ENCODE results near the gene PITRM1. TPM values are rescaled to one million over a fixed set of nuclear protein-coding genes. Genes with fewer than 3 reads are reported as not detected.

The PITRM1 gene
- total RNA-seq, 1 experiment from 2014 or later, result 40.7 TPM

DNA sequence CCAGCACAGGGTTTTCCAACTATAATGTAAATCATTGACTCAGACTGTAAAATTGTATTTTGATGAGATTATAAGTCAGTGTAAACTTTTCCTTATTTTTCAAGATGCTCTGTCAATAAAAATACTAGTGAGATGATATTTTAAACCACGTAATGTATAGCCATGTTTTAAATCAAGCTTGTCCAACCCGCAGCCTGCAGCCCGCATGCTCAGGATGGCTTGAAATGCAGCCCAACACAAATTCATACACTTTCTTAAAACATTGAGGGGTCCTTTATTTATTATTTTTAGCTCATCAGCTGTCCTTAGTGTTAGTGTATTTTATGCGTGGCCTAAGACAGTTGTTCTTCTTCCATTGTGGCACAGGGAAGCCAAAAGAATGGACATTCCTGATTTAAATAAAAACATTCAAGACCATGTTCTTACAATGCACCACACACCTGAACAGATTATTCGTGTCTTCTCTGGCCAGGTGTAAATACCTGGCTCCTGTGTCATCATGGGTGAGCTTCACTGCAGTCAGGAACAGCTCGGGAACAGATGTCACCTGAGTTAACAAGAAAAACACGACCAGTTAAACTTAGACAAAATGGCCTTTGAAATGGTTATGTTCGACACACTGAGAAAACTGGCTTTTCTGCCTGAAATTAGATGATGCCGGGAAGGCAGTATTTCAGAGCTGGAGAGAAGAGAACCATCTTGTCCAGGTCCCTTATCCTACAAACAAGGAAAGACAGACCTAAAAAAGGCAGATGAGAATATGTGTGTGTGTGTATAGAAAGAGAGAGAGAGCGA lies 5.9 kb downstream of the PITRM1 start:
- Mint-ChIP-seq H3K9me3 (no peaks in the 10 kb centered on the region), H3K4me1 (0 out of 2 replicates have a peak, but pooled peaks cover under 1% of the 10 kb centered on the region), H3K36me3 (peaks cover 34% of the 10 kb centered on the region), H3K27me3 (ENCODE audit: low read depth) (no peaks in the 10 kb centered on the region), H3K27ac (no peak overlapping the region), H3K4me3 (no peak overlapping the region)
- ChIA-PET CTCF (no interaction called here), POLR2A (interaction anchor here (0.6 kb wide), 1 partner anchor 24 kb away, joined by 5 read pairs; no protein-coding TSS in a partner anchor)
- DNase-seq (ENCODE audit: low spot score) (no peak), ATAC-seq (no peak)
- TF ChIP-seq ESRRA (CRISPR knock-in tag; IDR thresholded peaks at IDR 0.05; ENCODE audit: borderline replicate concordance) (no peak), SOX15 (CRISPR knock-in tag; IDR thresholded peaks at IDR 0.05) (no peak), ZBTB43 (CRISPR knock-in tag; IDR thresholded peaks at IDR 0.05) (no peak), PRRX2 (CRISPR knock-in tag; IDR thresholded peaks at IDR 0.05) (no peak), GRHL2 (CRISPR knock-in tag; IDR thresholded peaks at IDR 0.05; ENCODE audit: insufficient replicate concordance, severe bottlenecking) (no peak), ZNF281 (CRISPR knock-in tag; IDR thresholded peaks at IDR 0.05) (no peak), ZMAT4 (CRISPR knock-in tag; IDR thresholded peaks at IDR 0.05) (no peak), RORB (CRISPR knock-in tag; IDR thresholded peaks at IDR 0.05) (no peak), ZNF512 (CRISPR knock-in tag; IDR thresholded peaks at IDR 0.05; ENCODE audit: borderline replicate concordance) (no peak), GABPB1 (CRISPR knock-in tag; IDR thresholded peaks at IDR 0.05) (no peak), ATF2 (CRISPR knock-in tag; IDR thresholded peaks at IDR 0.05; ENCODE audit: borderline replicate concordance, low read depth) (no peak), TEAD1 (CRISPR knock-in tag; IDR thresholded peaks at IDR 0.05) (no peak), IRF2 (CRISPR knock-in tag; IDR thresholded peaks at IDR 0.05; ENCODE audit: borderline replicate concordance, low read depth) (no peak), ZNF416 (CRISPR knock-in tag; IDR thresholded peaks at IDR 0.05) (no peak), JAZF1 (CRISPR knock-in tag; IDR thresholded peaks at IDR 0.05) (no peak)
- TF ChIP-seq, protein P1, sequence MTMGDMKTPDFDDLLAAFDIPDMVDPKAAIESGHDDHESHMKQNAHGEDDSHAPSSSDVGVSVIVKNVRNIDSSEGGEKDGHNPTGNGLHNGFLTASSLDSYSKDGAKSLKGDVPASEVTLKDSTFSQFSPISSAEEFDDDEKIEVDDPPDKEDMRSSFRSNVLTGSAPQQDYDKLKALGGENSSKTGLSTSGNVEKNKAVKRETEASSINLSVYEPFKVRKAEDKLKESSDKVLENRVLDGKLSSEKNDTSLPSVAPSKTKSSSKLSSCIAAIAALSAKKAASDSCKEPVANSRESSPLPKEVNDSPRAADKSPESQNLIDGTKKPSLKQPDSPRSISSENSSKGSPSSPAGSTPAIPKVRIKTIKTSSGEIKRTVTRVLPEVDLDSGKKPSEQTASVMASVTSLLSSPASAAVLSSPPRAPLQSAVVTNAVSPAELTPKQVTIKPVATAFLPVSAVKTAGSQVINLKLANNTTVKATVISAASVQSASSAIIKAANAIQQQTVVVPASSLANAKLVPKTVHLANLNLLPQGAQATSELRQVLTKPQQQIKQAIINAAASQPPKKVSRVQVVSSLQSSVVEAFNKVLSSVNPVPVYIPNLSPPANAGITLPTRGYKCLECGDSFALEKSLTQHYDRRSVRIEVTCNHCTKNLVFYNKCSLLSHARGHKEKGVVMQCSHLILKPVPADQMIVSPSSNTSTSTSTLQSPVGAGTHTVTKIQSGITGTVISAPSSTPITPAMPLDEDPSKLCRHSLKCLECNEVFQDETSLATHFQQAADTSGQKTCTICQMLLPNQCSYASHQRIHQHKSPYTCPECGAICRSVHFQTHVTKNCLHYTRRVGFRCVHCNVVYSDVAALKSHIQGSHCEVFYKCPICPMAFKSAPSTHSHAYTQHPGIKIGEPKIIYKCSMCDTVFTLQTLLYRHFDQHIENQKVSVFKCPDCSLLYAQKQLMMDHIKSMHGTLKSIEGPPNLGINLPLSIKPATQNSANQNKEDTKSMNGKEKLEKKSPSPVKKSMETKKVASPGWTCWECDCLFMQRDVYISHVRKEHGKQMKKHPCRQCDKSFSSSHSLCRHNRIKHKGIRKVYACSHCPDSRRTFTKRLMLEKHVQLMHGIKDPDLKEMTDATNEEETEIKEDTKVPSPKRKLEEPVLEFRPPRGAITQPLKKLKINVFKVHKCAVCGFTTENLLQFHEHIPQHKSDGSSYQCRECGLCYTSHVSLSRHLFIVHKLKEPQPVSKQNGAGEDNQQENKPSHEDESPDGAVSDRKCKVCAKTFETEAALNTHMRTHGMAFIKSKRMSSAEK (CRISPR knock-in tag; IDR thresholded peaks at IDR 0.05; ENCODE audit: borderline replicate concordance), result no peak
